ENCODE results near the gene LARGE1. TPM values are rescaled to one million over a fixed set of nuclear protein-coding genes. Genes with fewer than 3 reads are reported as not detected.

Gene LARGE1
- total RNA-seq, 3 donors from 2014 or later = 23.6 to 27.8 (median 26.1) TPM

DNA sequence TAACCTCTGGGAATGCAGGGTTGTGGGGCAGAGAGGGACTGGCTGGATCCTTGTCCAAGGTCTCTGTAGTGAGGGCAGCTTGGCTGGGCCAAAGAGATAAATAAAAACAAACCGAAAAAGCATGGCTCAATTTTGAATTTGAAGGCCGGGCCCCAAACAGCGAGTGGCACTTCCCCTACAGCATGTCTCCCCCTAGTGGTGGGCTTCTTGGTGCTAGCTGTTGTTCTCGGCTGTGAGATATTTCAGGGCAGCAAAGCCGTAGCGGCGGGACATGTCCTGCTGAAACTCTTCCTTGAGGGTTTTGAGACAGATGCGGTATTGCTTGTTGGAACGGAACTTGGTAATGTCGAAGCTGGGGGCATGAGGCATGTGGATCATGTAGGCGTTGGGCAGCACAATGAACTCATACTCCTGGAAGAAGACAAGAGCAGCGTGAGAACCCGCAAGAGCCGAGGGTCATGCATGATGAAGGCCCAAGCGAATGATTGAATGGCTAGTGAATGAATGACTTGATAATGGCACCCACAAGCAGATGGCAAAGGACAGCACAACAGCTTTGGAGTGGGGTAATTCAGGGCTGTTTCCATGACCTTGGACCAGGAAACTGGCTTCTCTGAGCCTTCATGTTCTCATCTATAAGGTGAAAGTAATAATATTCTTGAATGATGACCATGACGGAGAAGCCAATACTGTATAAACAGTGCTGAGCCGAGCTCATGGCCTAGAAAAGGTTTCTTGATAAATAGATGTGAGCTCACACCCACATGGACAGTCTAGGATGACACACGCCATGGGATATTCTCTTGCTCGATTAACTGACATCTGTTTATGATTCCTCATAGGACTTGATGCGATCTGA lies 645.8 kb downstream of the LARGE1 start:
- no peaks in the 10 kb centered on the region for H3K4me1 ChIP-seq
- H3K27ac ChIP-seq = no peak overlapping the region
- H3K27me3 ChIP-seq = no peaks in the 10 kb centered on the region
- no peaks in the 10 kb centered on the region for H3K36me3 ChIP-seq
- no peaks in the 10 kb centered on the region for H3K9me3 ChIP-seq
- TF ChIP-seq, protein P1, sequence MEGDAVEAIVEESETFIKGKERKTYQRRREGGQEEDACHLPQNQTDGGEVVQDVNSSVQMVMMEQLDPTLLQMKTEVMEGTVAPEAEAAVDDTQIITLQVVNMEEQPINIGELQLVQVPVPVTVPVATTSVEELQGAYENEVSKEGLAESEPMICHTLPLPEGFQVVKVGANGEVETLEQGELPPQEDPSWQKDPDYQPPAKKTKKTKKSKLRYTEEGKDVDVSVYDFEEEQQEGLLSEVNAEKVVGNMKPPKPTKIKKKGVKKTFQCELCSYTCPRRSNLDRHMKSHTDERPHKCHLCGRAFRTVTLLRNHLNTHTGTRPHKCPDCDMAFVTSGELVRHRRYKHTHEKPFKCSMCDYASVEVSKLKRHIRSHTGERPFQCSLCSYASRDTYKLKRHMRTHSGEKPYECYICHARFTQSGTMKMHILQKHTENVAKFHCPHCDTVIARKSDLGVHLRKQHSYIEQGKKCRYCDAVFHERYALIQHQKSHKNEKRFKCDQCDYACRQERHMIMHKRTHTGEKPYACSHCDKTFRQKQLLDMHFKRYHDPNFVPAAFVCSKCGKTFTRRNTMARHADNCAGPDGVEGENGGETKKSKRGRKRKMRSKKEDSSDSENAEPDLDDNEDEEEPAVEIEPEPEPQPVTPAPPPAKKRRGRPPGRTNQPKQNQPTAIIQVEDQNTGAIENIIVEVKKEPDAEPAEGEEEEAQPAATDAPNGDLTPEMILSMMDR (IDR thresholded peaks at IDR 0.05) = no peak
- no peak for TF ChIP-seq POLR2A (IDR thresholded peaks at IDR 0.05)
- TF ChIP-seq POLR2AphosphoS5 (IDR thresholded peaks at IDR 0.05) = no peak
- intact Hi-C loops (cut with DNase I; ENCODE audit: low total_unique reads) = loop anchor here (5.0 kb wide), 1 partner anchor 1743 kb away; no protein-coding TSS in a partner anchor
- H3K4me3 ChIP-seq = no peak overlapping the region
- no peak for DNase-seq (ENCODE audit: low spot score in 2 of 2)

DNA sequence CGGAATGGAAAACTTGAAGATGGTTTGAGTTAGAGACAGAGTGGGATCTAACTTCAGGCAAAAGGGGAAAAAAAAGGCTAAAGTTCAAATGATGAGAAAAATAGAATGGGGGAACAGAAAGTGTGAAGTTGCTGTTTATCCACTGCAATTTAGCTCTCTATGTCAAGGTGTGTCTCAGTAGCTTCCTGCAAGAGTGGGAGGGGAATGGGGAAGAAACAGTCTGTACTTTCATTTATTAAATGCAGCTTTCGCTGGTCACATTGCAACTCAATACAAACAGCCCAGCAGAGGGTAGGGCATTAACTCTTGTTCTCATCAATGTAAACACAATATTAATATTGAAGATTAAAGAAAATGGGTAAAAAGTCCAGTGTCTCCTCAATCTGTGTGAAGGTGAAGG lies 647.4 kb downstream of the LARGE1 start:
- no peak for DNase-seq (ENCODE audit: low spot score in 2 of 2)
- intact Hi-C loops (cut with DNase I; ENCODE audit: low total_unique reads) = no loop called here
- H3K4me1 ChIP-seq = no peaks in the 10 kb centered on the region
- no peaks in the 10 kb centered on the region for H3K9me3 ChIP-seq
- TF ChIP-seq, protein P1 (IDR thresholded peaks at IDR 0.05) = no peak
- no peak for TF ChIP-seq POLR2AphosphoS5 (IDR thresholded peaks at IDR 0.05)
- H3K4me3 ChIP-seq = no peak overlapping the region
- no peaks in the 10 kb centered on the region for H3K36me3 ChIP-seq
- no peaks in the 10 kb centered on the region for H3K27me3 ChIP-seq
- H3K27ac ChIP-seq = no peak overlapping the region

DNA sequence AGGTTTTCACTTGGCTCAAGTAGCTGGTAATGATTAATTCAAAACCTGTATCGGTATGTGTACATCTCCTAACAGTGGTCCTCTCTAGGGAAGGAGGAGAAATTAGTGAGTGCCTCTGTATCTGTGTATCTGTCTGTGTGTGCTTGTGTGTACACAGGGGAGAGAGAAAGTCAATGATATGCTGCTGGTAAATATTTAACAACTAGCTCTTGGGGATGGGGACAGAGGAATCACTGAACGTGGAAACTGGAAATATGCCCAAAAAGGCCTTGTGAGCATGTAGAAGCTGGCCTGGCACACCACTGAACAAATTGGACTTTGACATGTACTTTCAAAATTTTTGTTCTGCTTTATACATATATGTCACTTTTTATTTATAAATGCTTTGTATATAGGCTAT lies 648.1 kb downstream of the LARGE1 start:
- H3K4me3 ChIP-seq = no peak overlapping the region

DNA sequence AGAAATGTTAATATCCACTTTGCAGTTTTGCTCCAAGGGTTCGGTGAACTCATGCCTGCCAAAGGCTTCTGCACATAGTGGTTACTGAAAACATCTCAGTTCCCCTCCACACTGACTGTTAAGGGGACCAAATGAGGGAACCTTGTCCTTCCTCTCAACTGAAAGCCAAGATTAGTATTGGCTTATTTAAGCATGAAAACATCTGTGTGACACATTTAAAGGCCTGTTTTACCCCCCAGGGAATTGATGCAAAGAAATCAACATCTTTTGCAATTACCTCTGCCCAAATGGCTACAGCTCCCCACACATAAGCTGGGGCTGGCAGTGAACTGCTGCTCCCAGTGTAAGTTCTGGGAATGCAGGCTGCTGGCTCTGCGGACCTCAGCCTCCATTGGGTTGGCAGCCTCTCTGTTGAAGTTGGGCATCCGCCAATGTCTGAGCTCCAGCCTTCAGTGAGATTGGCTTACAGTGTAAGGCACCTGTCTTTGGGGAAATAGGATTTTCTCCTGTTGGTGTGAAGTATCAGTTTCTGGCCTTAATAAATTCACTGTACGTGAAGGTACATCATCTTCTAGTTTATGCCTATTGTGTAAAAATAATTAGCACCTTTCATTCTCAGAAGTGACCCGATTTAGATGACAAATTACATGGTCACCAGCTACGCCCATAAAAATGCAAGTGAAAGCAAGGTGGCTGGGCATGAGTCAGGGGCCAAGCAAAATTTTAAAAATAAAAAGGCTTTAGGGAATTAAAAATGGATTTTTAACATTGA lies 648.7 kb downstream of the LARGE1 start:
- no peaks in the 10 kb centered on the region for H3K4me1 ChIP-seq
- H3K4me3 ChIP-seq = no peak overlapping the region
- H3K9me3 ChIP-seq = no peaks in the 10 kb centered on the region
- peak in 1 of 2 donors; percentile 65 for DNase-seq (ENCODE audit: low spot score in 2 of 2)
- H3K27me3 ChIP-seq = no peaks in the 10 kb centered on the region
- no peak overlapping the region for H3K27ac ChIP-seq
- intact Hi-C loops (cut with DNase I; ENCODE audit: low total_unique reads) = no loop called here
- no peaks in the 10 kb centered on the region for H3K36me3 ChIP-seq
- TF ChIP-seq POLR2AphosphoS5 (IDR thresholded peaks at IDR 0.05) (no peak), POLR2A (IDR thresholded peaks at IDR 0.05) (no peak)
- TF ChIP-seq, protein P1 (IDR thresholded peaks at IDR 0.05) = no peak

More for the DNA sequence above, 648.1 kb downstream of the LARGE1 start:
- Histone ChIP-seq H3K27ac (no peak overlapping the region), H3K36me3 (no peaks in the 10 kb centered on the region), H3K27me3 (no peaks in the 10 kb centered on the region), H3K4me1 (no peaks in the 10 kb centered on the region), H3K9me3 (no peaks in the 10 kb centered on the region)
- intact Hi-C loops (cut with DNase I; ENCODE audit: low total_unique reads) = no loop called here
- TF ChIP-seq, protein P1 (IDR thresholded peaks at IDR 0.05) = no peak
- TF ChIP-seq POLR2A (IDR thresholded peaks at IDR 0.05) = no peak
- no peak for TF ChIP-seq POLR2AphosphoS5 (IDR thresholded peaks at IDR 0.05)
- no peak for DNase-seq (ENCODE audit: low spot score in 2 of 2)

DNA sequence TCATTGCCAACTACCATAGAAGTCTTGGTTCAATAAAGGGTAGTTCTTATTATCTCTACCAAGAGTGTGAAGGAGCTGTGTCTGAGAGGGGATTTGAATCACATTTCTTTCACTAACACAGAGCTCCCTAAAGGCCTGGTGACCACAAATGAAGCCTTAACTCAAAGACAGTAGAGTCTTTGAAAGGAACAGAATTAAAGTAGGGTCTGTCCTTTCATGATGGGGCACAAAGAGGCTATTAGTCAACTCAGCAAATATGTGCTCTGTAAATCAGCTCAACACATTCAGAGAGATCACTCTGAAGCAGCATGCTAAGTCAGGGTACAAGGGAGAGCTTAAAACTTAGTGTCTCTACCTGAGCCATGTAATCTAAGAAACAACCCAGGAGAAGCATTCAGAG lies 649.7 kb downstream of the LARGE1 start:
- Histone ChIP-seq H3K4me1 (no peaks in the 10 kb centered on the region), H3K27ac (no peak overlapping the region), H3K36me3 (no peaks in the 10 kb centered on the region), H3K27me3 (no peaks in the 10 kb centered on the region), H3K4me3 (no peak overlapping the region), H3K9me3 (no peaks in the 10 kb centered on the region)
- intact Hi-C loops (cut with DNase I; ENCODE audit: low total_unique reads) = no loop called here
- no peak for DNase-seq (ENCODE audit: low spot score in 2 of 2)
- TF ChIP-seq, protein P1 (IDR thresholded peaks at IDR 0.05) = no peak
- TF ChIP-seq POLR2AphosphoS5 (IDR thresholded peaks at IDR 0.05) = no peak
- no peak for TF ChIP-seq POLR2A (IDR thresholded peaks at IDR 0.05)
